ENCODE data around the gene TP63. TPM values are rescaled to one million over a fixed set of nuclear protein-coding genes. Genes with fewer than 3 reads are reported as not detected.

The TP63 gene
- total and polyA plus RNA-seq, 3 donors from 2014 or later = 5.2 to 10.5 (median 6.0) TPM

- Histone ChIP-seq H3K4me1 (no peaks in the 10 kb centered on the region), H3K36me3 (ENCODE audit: low read depth, missing control alignments) (no peaks in the 10 kb centered on the region), H3K4me3 (no peak overlapping the region), H3K27ac (no peak overlapping the region), H3K9me3 (no peaks in the 10 kb centered on the region), H3K27me3 (no peaks in the 10 kb centered on the region)
- 16 to 21% methylated on average over 2 of the region's 2 CpGs for WGBS, 2 donors
- intact Hi-C loops (cut with DNase I; ENCODE audit: low total_unique reads) = no loop called here
- no peak for DNase-seq
- TF ChIP-seq CTCF (IDR thresholded peaks at IDR 0.05) (no peak), POLR2A (IDR thresholded peaks at IDR 0.05) (no peak)
Observed at GRCh38 chr3:189625572-189625971, 5.6 kb upstream of the TP63 start.

- H3K4me3 ChIP-seq = no peak overlapping the region
- no peaks in the 10 kb centered on the region for H3K4me1 ChIP-seq
- H3K27ac ChIP-seq = no peak overlapping the region
- DNase-seq = no peak
- no peaks in the 10 kb centered on the region for H3K9me3 ChIP-seq
- no peaks in the 10 kb centered on the region for H3K36me3 ChIP-seq (ENCODE audit: low read depth, missing control alignments)
- no peaks in the 10 kb centered on the region for H3K27me3 ChIP-seq
- 89 to 92% methylated on average over 1 of the region's 1 CpG for WGBS, 2 donors
- no peak for TF ChIP-seq CTCF (IDR thresholded peaks at IDR 0.05)
- intact Hi-C loops (cut with DNase I; ENCODE audit: low total_unique reads) = no loop called here
Observed at GRCh38 chr3:189626286-189626685, 4.9 kb upstream of the TP63 start.

- Histone ChIP-seq H3K9me3 (no peaks in the 10 kb centered on the region), H3K4me1 (no peaks in the 10 kb centered on the region), H3K27ac (peak overlapping the region in 1 of 2 donors; percentile 12), H3K4me3 (no peak overlapping the region), H3K36me3 (ENCODE audit: low read depth, missing control alignments) (no peaks in the 10 kb centered on the region), H3K27me3 (no peaks in the 10 kb centered on the region)
- intact Hi-C loops (cut with DNase I; ENCODE audit: low total_unique reads) = no loop called here
- no peak for TF ChIP-seq CTCF (IDR thresholded peaks at IDR 0.05)
- no peak for TF ChIP-seq POLR2A (IDR thresholded peaks at IDR 0.05)
- 45 to 57% methylated on average over 3 of the region's 3 CpGs for WGBS, 2 donors
- DNase-seq = peak; percentile 24
Observed at GRCh38 chr3:189629803-189630455, 1.3 kb upstream of the TP63 start.

- Histone ChIP-seq H3K4me3 (peak overlapping the region in 1 of 2 donors; percentile 0), H3K27ac (no peak overlapping the region)
- intact Hi-C loops (cut with DNase I; ENCODE audit: low total_unique reads) = no loop called here
Observed at GRCh38 chr3:189630767-189631372, 319 bp upstream of the TP63 start.

More at GRCh38 chr3:189630767-189631372, 319 bp upstream of the TP63 start:
- Histone ChIP-seq H3K36me3 (ENCODE audit: low read depth, missing control alignments) (no peaks in the 10 kb centered on the region), H3K27me3 (no peaks in the 10 kb centered on the region), H3K9me3 (no peaks in the 10 kb centered on the region), H3K4me1 (no peaks in the 10 kb centered on the region)
- 49 to 67% methylated on average over 8 of the region's 8 CpGs for WGBS, 2 donors
- no peak for DNase-seq
- no peak for TF ChIP-seq CTCF (IDR thresholded peaks at IDR 0.05)
- no peak for TF ChIP-seq POLR2A (IDR thresholded peaks at IDR 0.05)
